MM.1S (cell line): Measurements from ENCODE around the gene CALML3.

ENCODE experiments used
- DNase-seq: peaks from one replicate; pipeline ENCODE4 v3.0.0-alpha.2; 2015
- H2AFZ ChIP-seq: fragments of 300-600 bp; sonication (generic); 2 replicates; pipeline ENCODE4 v1.6.0; 2016; ENCODE audit warnings: antibody characterized with exemption, low read length
- H3F3A ChIP-seq: fragments of 300-600 bp; sonication (generic); 2 replicates; pipeline ENCODE4 v1.6.1; 2016; ENCODE audit warnings: mild to moderate bottlenecking, antibody characterized with exemption, low read length, moderate library complexity, mixed read lengths; ENCODE audit not compliant: insufficient read depth
- H3K27ac ChIP-seq: fragments of 300-600 bp; sonication (generic); 2 replicates; pipeline ENCODE4 v1.5.1; 2016; ENCODE audit warnings: mild to moderate bottlenecking, low read length
- H3K27me3 ChIP-seq: fragments of 300-600 bp; sonication (generic); replicated peaks from 2 replicates; pipeline ENCODE4 v1.6.0; 2016; ENCODE audit warnings: low read length; ENCODE audit not compliant: insufficient read depth
- H3K36me3 ChIP-seq: fragments of 300-600 bp; sonication (generic); replicated peaks from 2 replicates; pipeline ENCODE4 v1.6.1; 2016; ENCODE audit warnings: mild to moderate bottlenecking, low read length, mixed read lengths; ENCODE audit not compliant: insufficient read depth
- H3K4me1 ChIP-seq: fragments of 300-600 bp; sonication (generic); 2 replicates; pipeline ENCODE4 v1.6.1; 2016; ENCODE audit warnings: low read length, mixed read lengths
- H3K4me2 ChIP-seq: fragments of 300-600 bp; sonication (generic); 2 replicates; pipeline ENCODE4 v1.6.0; 2016; ENCODE audit warnings: low read depth, low read length
- H3K4me3 ChIP-seq: fragments of 300-600 bp; sonication (generic); 2 replicates; pipeline ENCODE4 v1.5.1; 2016; ENCODE audit warnings: low read length, mixed read lengths
- H3K79me2 ChIP-seq: fragments of 300-600 bp; sonication (generic); 2 replicates; pipeline ENCODE4 v1.6.1; 2016; ENCODE audit warnings: mixed run types, low read length, mixed read lengths
- H3K9ac ChIP-seq: fragments of 300-600 bp; sonication (generic); 2 replicates; pipeline ENCODE4 v1.6.1; 2016; ENCODE audit warnings: low read length, mixed read lengths
- H3K9me2 ChIP-seq: fragments of 300-600 bp; sonication (generic); replicated peaks from 2 replicates; pipeline ENCODE4 v1.6.1; 2016; ENCODE audit warnings: mild to moderate bottlenecking, low read length, mixed read lengths; ENCODE audit not compliant: insufficient read depth
- H3K9me3 ChIP-seq: fragments of 300-600 bp; sonication (generic); replicated peaks from 2 replicates; pipeline ENCODE4 v1.6.1; 2016; ENCODE audit warnings: mild to moderate bottlenecking, low read length, mixed read lengths; ENCODE audit not compliant: insufficient read depth
- H4K20me1 ChIP-seq: fragments of 300-600 bp; sonication (generic); 2 replicates; pipeline ENCODE4 v1.6.1; 2016; ENCODE audit warnings: mild to moderate bottlenecking, low read length, moderate library complexity, mixed read lengths; ENCODE audit not compliant: insufficient read depth
- EZH2 ChIP-seq: fragments of 300-600 bp; sonication (generic); optimal IDR thresholded peaks from 2 replicates; pipeline ENCODE3; 2017; ENCODE audit warnings: low read depth, mild to moderate bottlenecking, antibody characterized with exemption, low read length, mixed read lengths
- EZH2phosphoT487 ChIP-seq: fragments of 300-600 bp; sonication (generic); IDR thresholded peaks from 2 replicates; pipeline ENCODE4 v1.6.1; 2018; ENCODE audit warnings: antibody characterized with exemption, low read length
- TF ChIP-seq, protein P1 (sequence below): fragments of 300-600 bp; sonication (generic); IDR thresholded peaks from 2 replicates; pipeline ENCODE4 v1.5.1; 2016; ENCODE audit warnings: antibody characterized with exemption, low read length, mixed read lengths

CALML3 gene

DNA sequence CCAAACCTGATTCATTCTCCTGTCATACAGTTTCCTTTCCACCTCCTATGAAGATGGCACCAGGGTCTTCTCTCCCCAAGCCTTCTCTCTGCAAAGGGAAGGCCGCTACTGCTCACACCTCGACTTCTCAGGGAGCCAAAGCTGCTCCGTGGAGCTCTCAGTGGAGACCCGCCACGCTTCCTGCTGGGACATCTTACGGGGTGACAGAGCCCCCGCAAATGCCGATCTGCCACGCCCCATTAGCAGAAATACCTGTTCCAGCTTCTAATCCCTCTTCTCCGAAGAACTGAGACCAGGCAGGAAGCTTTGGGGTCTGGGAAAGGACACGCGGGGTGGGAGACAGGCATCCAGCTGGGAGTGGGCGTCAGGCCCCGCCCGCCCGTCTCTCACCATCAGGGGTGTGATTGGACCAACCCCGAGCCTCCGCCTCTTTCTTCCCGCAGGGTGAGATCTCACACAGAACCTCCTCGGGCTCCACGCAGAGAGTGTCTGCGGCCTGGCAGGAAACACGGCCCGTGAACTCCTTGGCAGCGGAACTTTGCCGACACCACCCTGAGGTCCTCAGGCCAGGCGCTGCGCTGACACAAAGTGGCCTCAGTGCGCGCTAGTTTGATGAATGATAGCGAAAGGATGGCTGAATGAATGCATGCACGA lies 13.4 kb upstream of the CALML3 start:
- Histone ChIP-seq H3K9me3 (no peaks in the 10 kb centered on the region), H2AFZ (no peak overlapping the region), H3K79me2 (no peaks in the 10 kb centered on the region), H3K4me3 (no peak overlapping the region), H3F3A (no peaks in the 10 kb centered on the region), H3K4me1 (no peaks in the 10 kb centered on the region), H3K4me2 (no peak overlapping the region), H3K27me3 (0 out of 2 replicates have a peak, but pooled peaks cover 4% of the 10 kb centered on the region), H3K27ac (no peak overlapping the region), H3K9ac (no peak overlapping the region), H4K20me1 (no peaks in the 10 kb centered on the region), H3K9me2 (no peaks in the 10 kb centered on the region), H3K36me3 (no peaks in the 10 kb centered on the region)
- no peak for TF ChIP-seq EZH2
- TF ChIP-seq EZH2phosphoT487 = no peak
- TF ChIP-seq, protein P1, sequence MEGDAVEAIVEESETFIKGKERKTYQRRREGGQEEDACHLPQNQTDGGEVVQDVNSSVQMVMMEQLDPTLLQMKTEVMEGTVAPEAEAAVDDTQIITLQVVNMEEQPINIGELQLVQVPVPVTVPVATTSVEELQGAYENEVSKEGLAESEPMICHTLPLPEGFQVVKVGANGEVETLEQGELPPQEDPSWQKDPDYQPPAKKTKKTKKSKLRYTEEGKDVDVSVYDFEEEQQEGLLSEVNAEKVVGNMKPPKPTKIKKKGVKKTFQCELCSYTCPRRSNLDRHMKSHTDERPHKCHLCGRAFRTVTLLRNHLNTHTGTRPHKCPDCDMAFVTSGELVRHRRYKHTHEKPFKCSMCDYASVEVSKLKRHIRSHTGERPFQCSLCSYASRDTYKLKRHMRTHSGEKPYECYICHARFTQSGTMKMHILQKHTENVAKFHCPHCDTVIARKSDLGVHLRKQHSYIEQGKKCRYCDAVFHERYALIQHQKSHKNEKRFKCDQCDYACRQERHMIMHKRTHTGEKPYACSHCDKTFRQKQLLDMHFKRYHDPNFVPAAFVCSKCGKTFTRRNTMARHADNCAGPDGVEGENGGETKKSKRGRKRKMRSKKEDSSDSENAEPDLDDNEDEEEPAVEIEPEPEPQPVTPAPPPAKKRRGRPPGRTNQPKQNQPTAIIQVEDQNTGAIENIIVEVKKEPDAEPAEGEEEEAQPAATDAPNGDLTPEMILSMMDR = no peak
- DNase-seq = no peak

DNA sequence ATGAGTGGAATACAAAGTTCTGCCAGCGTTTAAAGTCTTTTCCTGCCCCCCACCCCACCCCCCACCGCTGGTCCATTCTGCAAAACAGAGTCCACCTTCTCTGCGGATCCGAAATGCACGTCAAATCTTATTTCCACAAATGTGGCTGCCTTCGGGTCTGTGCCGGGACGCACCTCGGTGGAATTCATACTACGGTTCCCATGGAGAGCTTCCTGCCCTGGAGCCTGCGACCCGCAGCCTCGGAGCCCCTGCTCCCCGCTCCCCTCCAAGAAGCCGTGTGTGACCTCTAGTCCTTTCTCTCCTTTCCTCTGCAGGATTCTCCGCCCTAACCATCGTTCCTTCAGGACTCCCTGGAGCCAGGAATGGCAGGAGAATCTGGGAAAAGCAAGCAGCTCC lies 12.9 kb upstream of the CALML3 start:
- no peak overlapping the region for H3K27ac ChIP-seq
- H3K4me3 ChIP-seq = no peak overlapping the region
- H3K27me3 ChIP-seq = 0 out of 2 replicates have a peak, but pooled peaks cover 4% of the 10 kb centered on the region
- H3F3A ChIP-seq = no peaks in the 10 kb centered on the region
- no peaks in the 10 kb centered on the region for H3K36me3 ChIP-seq
- no peak for DNase-seq
- TF ChIP-seq EZH2phosphoT487 (no peak), EZH2 (no peak)
- TF ChIP-seq, protein P1 = no peak
- H3K9ac ChIP-seq = no peak overlapping the region
- no peaks in the 10 kb centered on the region for H3K4me1 ChIP-seq
- H3K9me3 ChIP-seq = no peaks in the 10 kb centered on the region
- H3K79me2 ChIP-seq = no peaks in the 10 kb centered on the region
- H3K9me2 ChIP-seq = no peaks in the 10 kb centered on the region
- H4K20me1 ChIP-seq = no peaks in the 10 kb centered on the region
- no peak overlapping the region for H3K4me2 ChIP-seq
- no peak overlapping the region for H2AFZ ChIP-seq

DNA sequence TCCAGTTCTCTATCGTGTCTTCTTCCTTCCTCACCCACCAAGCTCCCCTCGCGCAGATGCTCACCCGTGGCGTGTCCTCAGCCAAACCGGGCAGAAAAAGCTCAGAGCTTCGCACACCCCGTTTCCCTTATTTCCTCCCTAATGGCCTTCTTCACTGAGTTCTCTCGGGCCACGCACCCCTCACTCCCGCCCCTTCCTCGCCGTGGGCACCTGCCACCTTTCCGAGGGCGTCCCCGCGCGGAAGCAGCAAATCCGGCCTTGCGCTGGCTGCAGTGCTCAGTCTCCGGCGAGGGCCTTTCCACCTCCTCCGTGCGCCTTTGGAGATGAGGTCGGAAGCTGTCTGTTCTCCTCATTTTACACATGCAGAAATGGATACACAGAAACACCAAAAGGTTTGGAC lies 12.4 kb upstream of the CALML3 start:
- H4K20me1 ChIP-seq = no peaks in the 10 kb centered on the region
- H3K4me3 ChIP-seq = no peak overlapping the region
- DNase-seq = no peak
- H3K27me3 ChIP-seq = 0 out of 2 replicates have a peak, but pooled peaks cover 4% of the 10 kb centered on the region
- H3K79me2 ChIP-seq = no peaks in the 10 kb centered on the region
- TF ChIP-seq EZH2phosphoT487 (no peak), EZH2 (no peak)
- TF ChIP-seq, protein P1 = no peak
- no peaks in the 10 kb centered on the region for H3K9me2 ChIP-seq
- H3K4me1 ChIP-seq = no peaks in the 10 kb centered on the region
- H3K36me3 ChIP-seq = no peaks in the 10 kb centered on the region
- no peak overlapping the region for H2AFZ ChIP-seq
- H3F3A ChIP-seq = no peaks in the 10 kb centered on the region
- H3K27ac ChIP-seq = no peak overlapping the region
- H3K4me2 ChIP-seq = no peak overlapping the region
- H3K9me3 ChIP-seq = no peaks in the 10 kb centered on the region
- no peak overlapping the region for H3K9ac ChIP-seq
